Measurements from ENCODE around the gene SSBP2. TPM values are rescaled to one million over a fixed set of nuclear protein-coding genes. Genes with fewer than 3 reads are reported as not detected.

The SSBP2 gene
- total and polyA plus RNA-seq, 2 donors from 2014 or later, result 17.0 to 57.1 TPM

GRCh38 chr5:81763294-81763928 is 12.5 kb upstream of the SSBP2 start:
- intact Hi-C loops (cut with DNase I), result no loop called here
- FAIRE-seq, result no peak
- Histone ChIP-seq H3K4me1 (ENCODE audit: control insufficient read depth in 2 of 3, insufficient read depth in 2 of 3, low read depth in 1 of 3, low read length in 3 of 3) (no peaks in the 10 kb centered on the region), H3K27me3 (ENCODE audit: control insufficient read depth, insufficient read depth, low read length) (no peaks in the 10 kb centered on the region), H3K36me3 (ENCODE audit: control insufficient read depth in 2 of 3, insufficient read depth in 3 of 3, low read length in 3 of 3) (no peaks in the 10 kb centered on the region), H3K9me3 (ENCODE audit: control insufficient read depth in 2 of 3, insufficient read depth in 1 of 3, low read length in 3 of 3) (no peaks in the 10 kb centered on the region), H3K27ac (ENCODE audit: low read depth in 2 of 2, low read length in 2 of 2) (no peak overlapping the region), H3K4me3 (ENCODE audit: low read length in 3 of 3) (no peak overlapping the region), H3K9ac (ENCODE audit: low read length in 3 of 3) (no peak overlapping the region)
- TF ChIP-seq CTCF (IDR thresholded peaks at IDR 0.05; ENCODE audit: borderline replicate concordance, extremely low read depth, insufficient read depth), result no peak
- DNase-seq, result no peak

- H3K4me1 ChIP-seq (ENCODE audit: control insufficient read depth in 2 of 3, insufficient read depth in 2 of 3, low read depth in 1 of 3, low read length in 3 of 3), result no peaks in the 10 kb centered on the region
- FAIRE-seq, result no peak
- no peak overlapping the region for H3K4me3 ChIP-seq (ENCODE audit: low read length in 3 of 3)
- no peak for DNase-seq
- H3K9me3 ChIP-seq (ENCODE audit: control insufficient read depth in 2 of 3, insufficient read depth in 1 of 3, low read length in 3 of 3), result no peaks in the 10 kb centered on the region
- H3K27ac ChIP-seq (ENCODE audit: low read depth in 2 of 2, low read length in 2 of 2), result no peak overlapping the region
- no peaks in the 10 kb centered on the region for H3K27me3 ChIP-seq (ENCODE audit: control insufficient read depth, insufficient read depth, low read length)
- no peak overlapping the region for H3K9ac ChIP-seq (ENCODE audit: low read length in 3 of 3)
- no peaks in the 10 kb centered on the region for H3K36me3 ChIP-seq (ENCODE audit: control insufficient read depth in 2 of 3, insufficient read depth in 3 of 3, low read length in 3 of 3)
- intact Hi-C loops (cut with DNase I), result no loop called here
- no peak for TF ChIP-seq CTCF (IDR thresholded peaks at IDR 0.05; ENCODE audit: borderline replicate concordance, extremely low read depth, insufficient read depth)
Measured at GRCh38 chr5:81762853-81763252, 12.0 kb upstream of the SSBP2 start.

- intact Hi-C loops (cut with DNase I), result no loop called here
- no peak for FAIRE-seq
- Histone ChIP-seq H3K9me3 (ENCODE audit: control insufficient read depth in 2 of 3, insufficient read depth in 1 of 3, low read length in 3 of 3) (no peaks in the 10 kb centered on the region), H3K4me1 (ENCODE audit: control insufficient read depth in 2 of 3, insufficient read depth in 2 of 3, low read depth in 1 of 3, low read length in 3 of 3) (no peaks in the 10 kb centered on the region), H3K9ac (ENCODE audit: low read length in 3 of 3) (no peak overlapping the region), H3K27me3 (ENCODE audit: control insufficient read depth, insufficient read depth, low read length) (no peaks in the 10 kb centered on the region), H3K27ac (ENCODE audit: low read depth in 2 of 2, low read length in 2 of 2) (no peak overlapping the region), H3K4me3 (ENCODE audit: low read length in 3 of 3) (no peak overlapping the region), H3K36me3 (ENCODE audit: control insufficient read depth in 2 of 3, insufficient read depth in 3 of 3, low read length in 3 of 3) (no peaks in the 10 kb centered on the region)
- TF ChIP-seq CTCF (IDR thresholded peaks at IDR 0.05; ENCODE audit: borderline replicate concordance, extremely low read depth, insufficient read depth), result no peak
- DNase-seq, result no peak
Measured at GRCh38 chr5:81762401-81762800, 11.5 kb upstream of the SSBP2 start.

GRCh38 chr5:81761970-81762369 is 11.1 kb upstream of the SSBP2 start:
- Histone ChIP-seq H3K27me3 (ENCODE audit: control insufficient read depth, insufficient read depth, low read length) (no peaks in the 10 kb centered on the region), H3K9ac (ENCODE audit: low read length in 3 of 3) (no peak overlapping the region), H3K36me3 (ENCODE audit: control insufficient read depth in 2 of 3, insufficient read depth in 3 of 3, low read length in 3 of 3) (no peaks in the 10 kb centered on the region), H3K27ac (ENCODE audit: low read depth in 2 of 2, low read length in 2 of 2) (no peak overlapping the region), H3K9me3 (ENCODE audit: control insufficient read depth in 2 of 3, insufficient read depth in 1 of 3, low read length in 3 of 3) (no peaks in the 10 kb centered on the region), H3K4me1 (ENCODE audit: control insufficient read depth in 2 of 3, insufficient read depth in 2 of 3, low read depth in 1 of 3, low read length in 3 of 3) (no peaks in the 10 kb centered on the region), H3K4me3 (ENCODE audit: low read length in 3 of 3) (no peak overlapping the region)
- no peak for TF ChIP-seq CTCF (IDR thresholded peaks at IDR 0.05; ENCODE audit: borderline replicate concordance, extremely low read depth, insufficient read depth)
- no peak for FAIRE-seq
- no peak for DNase-seq
- intact Hi-C loops (cut with DNase I), result no loop called here
